Hepatocyte (in vitro differentiated cells): Measurements from ENCODE around the gene MARVELD2. TPM values are rescaled to one million over a fixed set of nuclear protein-coding genes. Genes with fewer than 3 reads are reported as not detected.
"Not testable (repeated sequence)": the region's sequence is repeated elsewhere in the genome, so short reads cannot be mapped to it uniquely, and the experiment has no call there.

Source experiments
- DNase-seq: peaks from one replicate; pipeline ENCODE4 v3.0.0-alpha.2; 2016; ENCODE audit warnings: low spot score
- H2AFZ ChIP-seq: fragments of 200-600 bp; sonication (generic); 2 replicates; pipeline ENCODE4 v1.6.0; 2016; ENCODE audit warnings: antibody characterized with exemption, mild to moderate bottlenecking
- H3K27ac ChIP-seq: fragments of 200-600 bp; sonication (generic); 2 replicates; pipeline ENCODE4 v1.5.1; 2016; ENCODE audit warnings: mild to moderate bottlenecking
- H3K27me3 ChIP-seq: fragments of 200-600 bp; sonication (generic); 2 replicates; pipeline ENCODE4 v1.6.1; 2016
- H3K36me3 ChIP-seq: fragments of 200-600 bp; sonication (generic); replicated peaks from 2 replicates; pipeline ENCODE4 v1.5.1; 2016; ENCODE audit warnings: low read depth; ENCODE audit not compliant: insufficient read depth
- H3K4me1 ChIP-seq: fragments of 200-600 bp; sonication (generic); 2 replicates; pipeline ENCODE4 v1.5.1; 2016; ENCODE audit warnings: mild to moderate bottlenecking, moderate library complexity; ENCODE audit not compliant: insufficient read depth
- H3K4me2 ChIP-seq: fragments of 200-600 bp; sonication (generic); 2 replicates; pipeline ENCODE4 v1.6.0; 2016
- H3K4me3 ChIP-seq: fragments of 200-600 bp; sonication (generic); 2 replicates; pipeline ENCODE4 v1.5.1; 2016; ENCODE audit warnings: mild to moderate bottlenecking
- H3K79me2 ChIP-seq: fragments of 200-600 bp; sonication (generic); 2 replicates; pipeline ENCODE4 v1.6.0; 2017; ENCODE audit warnings: mild to moderate bottlenecking
- H3K9me2 ChIP-seq: fragments of 200-600 bp; sonication (generic); replicated peaks from 2 replicates; pipeline ENCODE4 v1.6.0; 2017; ENCODE audit warnings: mild to moderate bottlenecking; ENCODE audit not compliant: insufficient read depth
- H3K9me3 ChIP-seq: fragments of 200-600 bp; sonication (generic); 2 replicates; pipeline ENCODE4 v1.5.1; 2016; ENCODE audit warnings: low read depth, mild to moderate bottlenecking
- H4K20me1 ChIP-seq: fragments of 200-600 bp; sonication (generic); 2 replicates; pipeline ENCODE4 v1.6.0; 2016; ENCODE audit warnings: mild to moderate bottlenecking; ENCODE audit not compliant: insufficient read depth, poor library complexity, severe bottlenecking
- CTCF ChIP-seq: fragments of 200-600 bp; sonication (generic); IDR thresholded peaks from 2 replicates; pipeline ENCODE4 v1.5.1; 2016; ENCODE audit warnings: antibody characterized with exemption, mild to moderate bottlenecking; ENCODE audit not compliant: poor library complexity
- EZH2 ChIP-seq: fragments of 200-600 bp; sonication (generic); IDR thresholded peaks from 2 replicates; pipeline ENCODE4 v1.6.1; 2016; ENCODE audit warnings: antibody characterized with exemption, mild to moderate bottlenecking, borderline replicate concordance
- EZH2phosphoT487 ChIP-seq: fragments of 200-600 bp; sonication (generic); IDR thresholded peaks from one replicate; pipeline ENCODE4 v1.6.1; 2018; ENCODE audit warnings: antibody characterized with exemption, mild to moderate bottlenecking, low read depth, moderate library complexity; ENCODE audit not compliant: unreplicated experiment, severe bottlenecking
- WGBS: methylation state at CpG from one replicate; pipeline ENCODE4 v1.1.6; 2016; ENCODE audit warnings: low lambda C conversion rate; ENCODE audit errors: missing lambda C conversion rate; 5-methylcytosine and 5-hydroxymethylcytosine counted together
- polyA plus RNA-seq: library from polyadenylated mRNA; unstranded; fragments of >200 nt; fragmentation: Nextera tagmentation; extraction: Ambion mirVana; gene quantifications from 2 replicates; pipeline ENCODE4 v1.2.1, GENCODE V29; 2016
- total RNA-seq: library from RNA; depleted of rRNA; stranded (reverse); fragments of >200 nt; gene quantifications from 2 replicates; pipeline ENCODE4 v1.2.3, GENCODE V29; 2014

The MARVELD2 gene
- total and polyA plus RNA-seq, 2 experiments from 2014 or later = 26.4 to 43.5 TPM

DNA sequence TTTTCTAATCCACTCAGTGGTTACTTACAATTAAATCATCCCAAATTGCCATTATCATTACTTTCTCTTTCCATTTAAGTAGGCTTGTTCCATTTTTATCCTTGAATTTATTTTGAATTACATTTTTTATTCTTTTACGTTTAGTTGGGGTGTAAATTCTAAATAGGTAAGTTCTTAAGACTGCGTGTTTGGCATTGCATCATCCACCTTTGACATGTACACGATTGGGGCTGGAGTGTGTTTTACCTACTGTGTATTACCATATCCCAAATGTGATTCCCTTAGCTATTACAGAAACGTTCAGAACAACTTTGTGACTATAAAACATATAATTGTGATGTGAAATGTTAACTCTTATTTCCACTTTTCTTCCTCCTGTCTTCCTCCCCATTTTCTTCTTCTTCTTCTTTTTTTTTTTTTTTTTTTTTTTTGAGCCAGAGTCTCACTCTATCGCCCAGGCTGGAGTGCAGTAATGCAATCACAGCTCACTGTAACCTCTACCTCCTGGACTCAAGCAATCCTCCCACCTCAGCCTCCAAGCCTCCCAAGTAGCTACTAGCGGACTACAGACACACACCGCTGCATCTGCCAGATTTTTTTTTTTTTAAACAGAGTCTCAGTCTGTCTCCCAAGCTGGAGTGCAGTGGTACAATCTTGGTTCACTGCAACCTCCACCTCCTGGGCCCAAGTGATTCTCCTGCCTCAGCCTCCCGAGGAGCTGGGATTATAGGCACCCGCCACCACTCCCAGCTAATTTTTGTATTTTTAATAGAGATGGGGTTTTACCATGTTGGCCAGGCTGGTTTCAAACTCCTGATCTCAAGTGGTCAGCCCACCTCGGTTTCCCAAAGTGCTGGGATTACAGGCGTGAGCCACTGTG is 16.7 kb downstream of the MARVELD2 start:
- Histone ChIP-seq H4K20me1 (no peaks in the 10 kb centered on the region), H3K9me2 (no peaks in the 10 kb centered on the region), H3K79me2 (peaks cover 7% of the 10 kb centered on the region), H3K27me3 (no peaks in the 10 kb centered on the region), H3K4me1 (no peaks in the 10 kb centered on the region), H3K27ac (no peak overlapping the region), H3K4me3 (no peak overlapping the region), H2AFZ (no peak overlapping the region), H3K4me2 (no peak overlapping the region), H3K36me3 (no peaks in the 10 kb centered on the region), H3K9me3 (no peaks in the 10 kb centered on the region)
- DNase-seq = no peak
- 94% methylated on average over 11 of the region's 11 CpGs for WGBS
- no peak for TF ChIP-seq EZH2phosphoT487
- no peak for TF ChIP-seq EZH2
- TF ChIP-seq CTCF = no peak

GRCh38 chr5:69432412-69433206 is 17.7 kb downstream of the MARVELD2 start:
- Histone ChIP-seq H2AFZ (no peak overlapping the region), H3K4me3 (no peak overlapping the region), H4K20me1 (no peaks in the 10 kb centered on the region), H3K36me3 (no peaks in the 10 kb centered on the region), H3K27me3 (no peaks in the 10 kb centered on the region), H3K4me2 (no peak overlapping the region), H3K27ac (no peak overlapping the region), H3K9me2 (no peaks in the 10 kb centered on the region), H3K79me2 (peaks cover 1% of the 10 kb centered on the region), H3K4me1 (no peaks in the 10 kb centered on the region), H3K9me3 (no peaks in the 10 kb centered on the region)
- 78% methylated on average over 8 of the region's 8 CpGs for WGBS
- TF ChIP-seq EZH2 (no peak), EZH2phosphoT487 (no peak), CTCF (no peak)
- no peak for DNase-seq

DNA sequence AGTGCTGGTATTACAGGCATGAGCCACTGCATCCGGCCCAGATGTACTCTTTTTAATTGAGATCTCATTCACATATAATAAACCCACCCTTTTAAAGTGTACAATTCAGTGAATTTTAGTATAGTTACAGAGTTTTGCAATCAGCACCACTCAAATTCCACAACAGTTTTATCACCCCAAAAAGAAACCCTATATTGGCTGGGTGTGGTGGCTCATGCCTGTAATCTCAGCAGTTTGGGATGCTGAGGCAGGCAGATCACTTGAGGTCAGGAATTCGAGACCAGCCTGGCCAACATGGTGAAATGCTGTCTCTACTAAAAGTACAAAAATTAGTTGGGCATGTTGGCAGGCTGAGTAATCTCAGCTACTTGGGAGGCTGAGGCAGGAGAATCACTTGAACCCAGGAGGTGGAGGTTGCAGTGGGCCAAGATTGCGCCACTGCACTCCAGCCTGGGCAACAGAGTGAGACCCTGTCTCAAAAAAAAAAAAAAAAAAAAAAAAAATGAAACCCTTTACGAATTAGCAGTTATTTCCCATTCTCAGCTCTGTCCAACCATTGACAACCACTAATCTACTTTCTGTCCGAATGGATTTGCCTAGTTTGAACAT is 20.5 kb downstream of the MARVELD2 start:
- H3K4me2 ChIP-seq, H2AFZ ChIP-seq, H3K27me3 ChIP-seq, H3K36me3 ChIP-seq, H3K4me1 ChIP-seq, H4K20me1 ChIP-seq, H3K9me2 ChIP-seq, H3K79me2 ChIP-seq, H3K27ac ChIP-seq, H3K4me3 ChIP-seq, H3K9me3 ChIP-seq, DNase-seq: not testable (repeated sequence)
- WGBS = 92% methylated on average over 5 of the region's 5 CpGs
